Right atrium auricular region (tissue), 2 donors: Measurements from ENCODE around the gene DGAT2. TPM values are rescaled to one million over a fixed set of nuclear protein-coding genes. Genes with fewer than 3 reads are reported as not detected.

Experiments
- DNase-seq: peaks from one replicate; pipeline ENCODE4 v3.0.0-alpha.2; 2019; ENCODE audit warnings: low spot score
- H3K27ac ChIP-seq, 2 donors: fragments of 200-600 bp; sonication (generic); 1 replicate in 1 of 2; 2 replicates in 1 of 2; pipeline ENCODE4 v1.5.1; 2016 to 2019
- H3K27me3 ChIP-seq, 2 donors: fragments of 200-600 bp; sonication (generic); one replicate each; pipeline versions ENCODE4 v1.5.1 to v1.6.0; 2017 to 2019
- H3K36me3 ChIP-seq: fragments of 200-600 bp; sonication (generic); one replicate; pipeline ENCODE4 v1.5.1; 2016
- H3K4me1 ChIP-seq, 2 donors: fragments of 200-600 bp; sonication (generic); one replicate each; pipeline versions ENCODE4 v1.5.1 to v1.6.0; 2017 to 2019
- H3K4me3 ChIP-seq, 2 donors: fragments of 200-600 bp; sonication (generic); 1 replicate in 1 of 2; 2 replicates in 1 of 2; pipeline ENCODE4 v1.5.1; 2017 to 2019; ENCODE audit warnings: mild to moderate bottlenecking in 1 of 2, moderate library complexity in 1 of 2
- H3K9me3 ChIP-seq, 2 donors: fragments of 200-600 bp; sonication (generic); one replicate each; pipeline ENCODE4 v1.5.1; 2019
- total RNA-seq, 2 donors: library from RNA; depleted of rRNA; stranded (reverse); fragments of >200 nt; gene quantifications; one replicate each; pipeline ENCODE4 v1.1.0, GENCODE V29; 2016
- TF ChIP-seq, protein P1 (sequence below), 2 donors: fragments of 200-600 bp; sonication (generic); IDR thresholded peaks; one replicate each; pipeline ENCODE4 v1.5.1; 2019; ENCODE audit warnings: antibody characterized with exemption in 2 of 2

Gene DGAT2
- total RNA-seq, 2 donors from 2014 or later: 2.7 to 27.7 TPM

DNA sequence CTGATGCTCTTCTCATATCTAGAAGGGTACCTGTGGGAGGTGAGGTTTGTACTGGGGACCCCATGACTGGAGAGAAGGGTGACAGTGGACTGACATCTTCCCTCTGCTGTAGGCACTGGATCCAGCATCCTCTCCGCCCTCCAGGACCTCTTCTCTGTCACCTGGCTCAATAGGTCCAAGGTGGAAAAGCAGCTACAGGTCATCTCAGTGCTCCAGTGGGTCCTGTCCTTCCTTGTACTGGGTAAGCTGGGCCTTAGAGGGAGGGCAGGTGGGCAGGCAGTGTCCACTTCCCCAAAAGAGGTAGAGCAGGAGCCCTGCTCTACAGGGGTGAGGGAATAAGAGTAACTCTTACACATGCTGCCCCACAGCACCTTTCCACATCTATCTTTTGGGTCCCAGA lies 15.9 kb downstream of the DGAT2 start:
- no peaks in the 10 kb centered on the region for H3K4me1 ChIP-seq
- H3K4me3 ChIP-seq: no peak overlapping the region
- no peaks in the 10 kb centered on the region for H3K36me3 ChIP-seq
- DNase-seq: no peak
- H3K27me3 ChIP-seq: no peaks in the 10 kb centered on the region
- TF ChIP-seq, protein P1, sequence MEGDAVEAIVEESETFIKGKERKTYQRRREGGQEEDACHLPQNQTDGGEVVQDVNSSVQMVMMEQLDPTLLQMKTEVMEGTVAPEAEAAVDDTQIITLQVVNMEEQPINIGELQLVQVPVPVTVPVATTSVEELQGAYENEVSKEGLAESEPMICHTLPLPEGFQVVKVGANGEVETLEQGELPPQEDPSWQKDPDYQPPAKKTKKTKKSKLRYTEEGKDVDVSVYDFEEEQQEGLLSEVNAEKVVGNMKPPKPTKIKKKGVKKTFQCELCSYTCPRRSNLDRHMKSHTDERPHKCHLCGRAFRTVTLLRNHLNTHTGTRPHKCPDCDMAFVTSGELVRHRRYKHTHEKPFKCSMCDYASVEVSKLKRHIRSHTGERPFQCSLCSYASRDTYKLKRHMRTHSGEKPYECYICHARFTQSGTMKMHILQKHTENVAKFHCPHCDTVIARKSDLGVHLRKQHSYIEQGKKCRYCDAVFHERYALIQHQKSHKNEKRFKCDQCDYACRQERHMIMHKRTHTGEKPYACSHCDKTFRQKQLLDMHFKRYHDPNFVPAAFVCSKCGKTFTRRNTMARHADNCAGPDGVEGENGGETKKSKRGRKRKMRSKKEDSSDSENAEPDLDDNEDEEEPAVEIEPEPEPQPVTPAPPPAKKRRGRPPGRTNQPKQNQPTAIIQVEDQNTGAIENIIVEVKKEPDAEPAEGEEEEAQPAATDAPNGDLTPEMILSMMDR (IDR thresholded peaks at IDR 0.05): no peak
- no peaks in the 10 kb centered on the region for H3K9me3 ChIP-seq
- no peak overlapping the region for H3K27ac ChIP-seq

DNA sequence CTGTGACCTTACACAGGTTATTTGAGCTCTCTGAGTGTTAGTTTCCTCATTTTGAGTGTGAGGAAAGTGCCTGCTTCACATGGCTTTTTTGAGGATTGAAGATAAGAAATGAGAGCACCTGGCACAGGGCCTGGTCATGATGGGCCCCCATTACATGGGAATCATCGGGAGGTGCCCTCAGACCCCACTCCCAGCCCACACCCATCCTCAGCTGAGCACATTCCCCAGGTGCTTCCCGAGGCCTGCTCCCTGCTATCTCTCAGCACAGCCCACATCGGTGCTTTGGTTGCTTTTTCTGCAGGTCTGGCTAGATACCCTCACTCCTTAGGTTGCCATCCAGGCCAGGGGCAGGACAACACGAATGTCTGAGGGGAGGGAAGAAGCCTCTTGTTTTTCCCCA lies 16.6 kb downstream of the DGAT2 start:
- no peak overlapping the region for H3K4me3 ChIP-seq
- H3K9me3 ChIP-seq: no peaks in the 10 kb centered on the region
- no peaks in the 10 kb centered on the region for H3K4me1 ChIP-seq
- TF ChIP-seq, protein P1 (IDR thresholded peaks at IDR 0.05): no peak
- DNase-seq: no peak
- H3K27me3 ChIP-seq: no peaks in the 10 kb centered on the region
- no peak overlapping the region for H3K27ac ChIP-seq
- H3K36me3 ChIP-seq: no peaks in the 10 kb centered on the region

DNA sequence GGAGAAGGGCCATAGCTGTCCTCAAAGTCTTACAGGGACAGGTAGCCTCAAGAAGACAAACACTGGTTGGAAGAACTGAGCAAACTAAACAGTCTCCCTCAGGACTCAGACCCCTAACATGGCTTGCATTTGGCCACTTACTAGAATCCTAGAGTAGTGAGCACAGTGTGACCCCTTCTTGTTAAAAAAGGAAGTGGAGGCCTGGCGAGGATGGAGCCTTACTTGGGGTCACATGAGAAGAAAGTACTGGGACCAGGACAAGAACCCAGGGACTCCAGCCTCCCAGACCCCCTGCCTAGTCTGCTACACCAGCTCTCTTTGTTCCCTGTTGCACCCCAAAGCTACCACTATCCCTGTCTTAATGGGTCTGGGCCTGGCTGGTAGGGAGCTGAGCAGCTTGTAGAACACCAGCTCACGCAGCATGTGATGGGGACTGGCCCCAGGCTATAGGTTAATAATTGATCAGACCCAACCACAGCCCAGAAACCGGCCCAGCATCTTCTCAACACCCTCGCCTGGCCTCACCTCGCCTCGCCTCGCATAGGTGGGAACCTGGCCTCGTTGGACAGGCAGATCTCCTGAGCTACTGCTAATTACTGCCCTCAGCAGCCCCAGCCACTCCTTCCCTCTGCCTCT lies 17.6 kb downstream of the DGAT2 start:
- Histone ChIP-seq H3K4me1 (no peaks in the 10 kb centered on the region), H3K9me3 (no peaks in the 10 kb centered on the region), H3K27ac (no peak overlapping the region), H3K27me3 (no peaks in the 10 kb centered on the region), H3K36me3 (no peaks in the 10 kb centered on the region), H3K4me3 (no peak overlapping the region)
- TF ChIP-seq, protein P1 (IDR thresholded peaks at IDR 0.05): no peak
- DNase-seq: no peak

DNA sequence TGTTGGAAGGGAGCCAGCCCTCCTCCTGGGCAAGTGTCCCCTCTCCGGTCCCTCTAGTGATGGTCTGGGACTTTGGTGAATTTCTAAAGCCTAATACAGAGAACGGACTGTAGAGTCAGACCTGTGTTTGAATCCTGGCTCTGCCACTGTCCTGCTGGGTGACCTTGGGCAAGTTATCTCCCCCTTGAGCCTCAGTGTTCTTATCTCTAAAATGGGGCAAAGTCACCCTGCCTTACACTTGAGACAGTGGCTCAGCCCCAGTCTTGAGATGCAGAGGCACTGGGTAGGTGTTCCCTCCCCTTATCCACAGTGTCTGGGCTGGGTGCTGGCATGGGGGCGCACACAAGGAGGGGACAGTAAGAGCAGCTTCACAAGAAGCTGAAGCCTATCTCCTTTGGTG lies 20.9 kb downstream of the DGAT2 start:
- no peaks in the 10 kb centered on the region for H3K27me3 ChIP-seq
- H3K4me1 ChIP-seq: peaks cover 0 to 6% of the 10 kb centered on the region in 2 donors
- TF ChIP-seq, protein P1 (IDR thresholded peaks at IDR 0.05): no peak
- DNase-seq: no peak
- H3K36me3 ChIP-seq: no peaks in the 10 kb centered on the region
- H3K4me3 ChIP-seq: no peak overlapping the region
- H3K9me3 ChIP-seq: no peaks in the 10 kb centered on the region
- H3K27ac ChIP-seq: no peak overlapping the region

DNA sequence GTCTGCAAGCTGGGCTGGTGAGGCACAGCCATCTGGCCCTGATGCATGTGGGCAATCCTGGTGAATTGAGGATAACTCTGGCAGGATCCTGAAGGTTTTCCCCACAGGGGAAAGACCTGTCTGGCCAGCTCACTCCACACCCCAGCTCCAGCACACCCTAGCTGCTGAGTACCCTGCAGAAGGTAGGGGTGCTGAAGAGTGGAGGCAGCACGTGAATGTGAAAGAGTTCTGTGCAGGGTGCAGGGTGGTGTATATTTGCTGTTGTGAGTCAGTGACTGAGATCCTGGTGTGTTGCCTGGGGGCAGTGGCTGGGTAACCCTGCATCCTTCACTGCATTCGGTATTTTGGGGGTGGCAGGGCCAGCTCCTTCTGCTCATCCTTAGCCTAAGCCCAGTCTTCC lies 22.4 kb downstream of the DGAT2 start:
- DNase-seq: no peak
- H3K9me3 ChIP-seq: no peaks in the 10 kb centered on the region
- H3K36me3 ChIP-seq: no peaks in the 10 kb centered on the region
- TF ChIP-seq, protein P1 (IDR thresholded peaks at IDR 0.05): no peak
- H3K27ac ChIP-seq: no peak overlapping the region
- H3K4me3 ChIP-seq: no peak overlapping the region
- no peaks in the 10 kb centered on the region for H3K27me3 ChIP-seq
- peaks cover 0 to 6% of the 10 kb centered on the region in 2 donors for H3K4me1 ChIP-seq

DNA sequence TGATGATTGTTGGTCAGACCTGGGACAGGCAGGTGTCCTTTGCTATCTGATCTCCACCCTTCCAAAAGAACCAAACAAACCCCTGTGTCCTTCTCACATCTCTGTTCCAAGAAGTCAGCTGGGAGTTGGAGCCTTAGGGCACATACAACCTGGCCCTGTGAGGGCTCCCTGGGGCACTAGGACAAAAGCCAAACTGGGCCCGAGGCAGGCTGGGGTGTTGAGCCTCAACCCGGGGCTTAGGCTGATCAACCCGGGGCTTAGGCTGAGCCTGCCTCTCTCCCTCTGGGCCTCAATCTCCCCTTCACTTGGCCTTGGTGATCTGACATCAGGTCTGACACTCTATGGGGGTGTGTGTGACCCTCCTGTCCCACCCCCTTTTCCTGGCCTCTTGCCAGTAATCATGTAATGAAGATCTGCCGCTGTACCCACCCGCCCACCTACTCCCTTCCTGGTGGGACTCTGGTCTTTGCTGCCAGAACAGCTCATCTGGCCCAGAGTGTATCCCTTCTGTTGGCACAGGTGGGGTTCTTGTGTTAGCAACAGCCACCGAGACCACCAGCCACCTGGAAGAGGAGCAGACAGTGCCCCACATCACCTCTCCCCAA lies 23.7 kb downstream of the DGAT2 start:
- peaks cover 0 to 6% of the 10 kb centered on the region in 2 donors for H3K4me1 ChIP-seq
- H3K27ac ChIP-seq: no peak overlapping the region
- H3K36me3 ChIP-seq: no peaks in the 10 kb centered on the region
- H3K4me3 ChIP-seq: no peak overlapping the region
- DNase-seq: no peak
- H3K9me3 ChIP-seq: no peaks in the 10 kb centered on the region
- TF ChIP-seq, protein P1 (IDR thresholded peaks at IDR 0.05): no peak
- H3K27me3 ChIP-seq: no peaks in the 10 kb centered on the region
